Skin of body (tissue), 2 donors: ENCODE measurements around the gene CCDC82. TPM values are rescaled to one million over a fixed set of nuclear protein-coding genes. Genes with fewer than 3 reads are reported as not detected.
"Not testable (repeated sequence)": the region's sequence is repeated elsewhere in the genome, so short reads cannot be mapped to it uniquely, and the experiment has no call there.

Source experiments
- DNase-seq: peaks from one replicate; lab custom pipeline; 2025; lab: John Stamatoyannopoulos, UW
- total RNA-seq: library from RNA; depleted of rRNA; stranded (reverse); fragments of >200 nt; gene quantifications from one replicate; pipeline ENCODE4 v1.2.3, GENCODE V29; 2014

CCDC82 gene
- total RNA-seq = 28.0 TPM

DNA sequence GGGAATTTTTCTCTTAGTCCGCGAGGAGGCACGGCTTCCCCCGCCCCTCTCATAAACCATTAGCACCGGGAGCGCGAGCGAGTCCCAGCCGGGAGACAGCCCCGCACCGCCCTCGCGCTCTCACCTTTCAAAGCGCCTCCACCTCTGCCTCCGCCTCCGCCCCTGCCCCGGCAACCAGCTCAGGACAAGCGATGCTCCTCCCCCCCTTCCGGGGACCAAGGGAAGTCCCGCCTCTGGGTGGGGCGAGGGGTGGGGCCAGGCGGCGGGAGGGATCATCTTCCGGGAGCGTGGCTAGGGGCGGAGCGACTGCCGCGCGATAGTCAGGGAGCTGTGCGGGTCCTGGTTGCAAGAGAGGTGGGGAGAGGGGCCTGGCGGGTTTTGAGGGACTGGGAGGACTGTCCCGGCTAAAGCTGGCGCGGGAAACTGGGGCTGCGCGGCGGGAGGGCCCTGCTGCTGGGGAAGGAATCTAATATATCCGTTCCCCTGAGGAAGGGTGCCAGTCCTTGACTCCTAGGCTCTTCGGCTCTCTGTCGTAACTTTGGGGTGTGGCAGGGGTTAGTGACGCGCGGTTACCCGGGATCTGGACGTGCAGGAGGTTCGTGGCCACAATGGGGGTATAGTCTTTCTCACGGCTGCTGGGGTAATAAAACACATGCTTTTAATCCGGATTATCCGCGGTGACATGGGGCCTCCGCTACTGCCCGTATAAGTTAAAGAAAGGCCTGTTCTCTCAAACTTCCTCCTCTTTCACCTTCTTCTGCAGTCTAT lies at the start of gene CCDC82, which contains the start of gene JRKL:
Gene CCDC82, minus strand, starts transcription at position 193 of the 768 bp plus-strand sequence. CDS start 5,165 bp downstream, outside the sequence.
Gene JRKL, plus strand, starts transcription at position 294 of the 768 bp plus-strand sequence. CDS start 637 bp downstream, outside the sequence.
- peak; percentile 94 for DNase-seq

DNA sequence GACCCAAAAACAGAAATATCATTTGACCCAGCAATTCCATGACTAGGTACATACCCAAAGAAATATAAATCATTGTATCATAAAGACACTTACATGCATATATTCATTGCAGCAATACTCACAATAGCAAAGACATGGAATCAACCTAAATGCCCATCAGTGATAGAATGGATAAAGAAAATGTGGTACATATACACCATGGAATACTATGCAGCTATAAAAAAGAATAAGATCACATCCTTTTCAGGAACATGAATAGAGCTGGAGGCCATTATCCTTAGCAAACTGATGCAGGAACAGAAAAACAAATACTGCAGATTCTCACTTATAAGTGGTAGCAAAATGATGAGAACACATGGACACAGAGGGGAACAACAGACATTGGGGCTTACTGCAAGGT lies 42.9 kb upstream of the CCDC82 start:
- DNase-seq = not testable (repeated sequence)

DNA sequence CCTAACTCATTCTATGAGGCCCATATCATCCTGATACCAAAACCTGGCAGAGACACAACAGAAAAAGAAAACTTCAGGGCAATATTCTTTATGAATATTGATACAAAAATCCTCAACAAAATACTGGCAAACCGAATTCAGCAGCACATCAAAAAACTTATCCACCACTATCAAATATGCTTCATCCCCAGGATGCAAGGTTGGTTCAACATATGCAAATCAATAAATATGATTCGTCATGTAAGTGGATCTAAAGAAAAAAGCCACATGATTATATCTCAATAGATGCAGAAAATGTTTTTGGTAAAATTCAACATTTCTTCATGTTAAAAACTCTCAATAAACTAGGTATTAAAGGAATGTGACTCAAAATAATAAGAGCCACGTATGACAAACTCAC lies 41.0 kb upstream of the CCDC82 start:
- DNase-seq = no peak

DNA sequence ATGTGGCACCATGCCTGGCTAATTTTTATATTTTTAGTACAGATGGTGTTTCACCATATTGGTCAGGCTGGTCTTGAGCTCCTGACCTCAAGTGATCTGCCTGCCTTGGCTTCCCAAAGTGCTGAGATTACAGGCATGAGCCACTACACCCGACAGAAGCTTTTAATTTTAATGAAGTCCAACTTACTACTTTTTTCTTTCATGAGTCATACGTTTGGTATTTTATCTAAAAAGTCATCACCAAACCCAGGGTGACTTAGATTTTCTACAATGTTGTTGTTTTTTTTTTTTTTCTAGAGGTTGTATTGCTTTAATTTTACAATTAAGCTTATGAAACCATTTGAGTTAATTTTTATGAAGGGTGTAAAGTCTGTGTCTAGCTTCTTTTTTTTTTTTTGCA lies 35.0 kb upstream of the CCDC82 start:
- no peak for DNase-seq

DNA sequence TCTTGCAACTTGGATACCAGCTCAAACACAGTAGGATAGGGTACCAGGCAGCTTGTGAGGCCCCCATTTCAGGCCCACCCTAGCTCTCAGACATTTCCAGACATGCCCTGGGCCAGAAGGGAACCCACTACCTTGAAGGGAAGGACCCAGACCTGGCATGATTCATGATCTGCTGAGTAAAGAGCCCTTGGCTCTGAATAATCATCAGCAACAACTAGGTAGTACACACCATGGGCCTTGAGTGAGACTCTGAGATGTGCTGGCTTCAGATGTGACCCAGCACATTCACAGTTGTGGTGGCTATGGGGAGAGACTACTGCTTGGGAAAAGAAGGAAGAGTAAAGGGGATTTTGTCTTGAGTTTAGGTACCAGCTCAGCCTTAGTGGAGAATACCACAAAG lies 23.7 kb upstream of the CCDC82 start:
- DNase-seq = no peak

DNA sequence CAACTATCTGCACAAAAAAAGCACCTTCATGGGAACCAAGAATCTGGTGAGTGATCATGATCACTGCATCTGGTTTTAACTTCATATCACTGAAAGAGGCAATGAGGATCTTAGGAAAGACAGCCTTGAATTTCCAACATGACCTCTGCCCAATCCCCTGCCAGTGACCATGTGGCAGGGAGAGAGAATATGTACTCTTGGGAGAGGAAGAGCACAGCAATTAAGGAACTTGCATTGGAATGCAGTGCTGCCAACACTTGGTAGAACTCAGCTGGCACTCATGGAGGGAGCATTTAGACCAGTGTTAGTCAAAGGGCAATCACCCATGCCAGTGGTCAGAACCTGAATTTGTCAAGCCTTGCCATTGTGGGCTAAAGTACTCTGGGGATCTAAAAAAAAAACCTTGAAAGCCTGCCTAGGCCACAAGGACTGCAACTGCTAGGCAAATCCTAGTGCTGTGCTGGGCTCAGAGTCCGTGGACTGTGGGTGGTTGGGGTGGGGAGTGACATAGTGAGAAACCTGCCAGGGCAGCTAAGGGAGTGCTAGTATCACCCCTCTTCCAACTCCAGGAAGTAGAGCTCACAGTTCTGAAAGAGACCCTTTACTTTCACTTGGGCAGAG lies 23.2 kb upstream of the CCDC82 start:
- no peak for DNase-seq

DNA sequence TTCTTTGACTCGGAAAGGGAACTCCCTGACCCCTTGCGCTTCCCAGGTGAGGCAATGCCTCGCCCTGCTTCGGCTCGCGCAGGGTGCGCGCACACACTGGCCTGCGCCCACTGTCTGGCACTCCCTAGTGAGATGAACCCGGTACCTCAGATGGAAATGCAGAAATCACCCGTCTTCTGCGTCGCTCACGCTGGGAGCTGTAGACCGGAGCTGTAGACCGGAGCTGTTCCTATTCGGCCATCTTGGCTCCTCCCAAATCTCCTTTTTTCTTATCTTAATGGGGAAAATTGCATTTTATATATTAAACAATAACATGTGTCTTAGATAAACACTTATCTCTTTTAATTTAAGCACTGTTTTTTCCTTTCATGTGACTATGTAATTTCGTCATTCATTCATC lies 21.7 kb upstream of the CCDC82 start:
- not testable (repeated sequence) for DNase-seq

DNA sequence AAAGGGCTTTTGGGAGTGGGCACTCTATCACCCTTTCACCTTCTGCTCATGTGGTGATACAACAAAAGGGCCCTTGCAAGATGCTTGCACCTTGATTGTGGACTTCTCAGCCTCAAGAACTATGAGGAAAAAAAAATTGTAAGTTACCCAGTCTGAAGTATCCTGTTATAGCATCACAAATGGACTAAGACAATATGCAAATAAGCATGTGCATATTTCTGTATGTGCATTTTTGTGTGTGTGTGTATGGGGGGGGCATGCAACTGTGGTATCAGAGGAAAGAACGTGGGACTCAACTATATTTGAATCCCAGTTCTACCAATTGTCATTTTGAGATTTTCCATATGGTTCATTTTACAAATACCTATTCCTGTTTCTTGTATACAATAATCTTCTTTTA lies 11.0 kb upstream of the CCDC82 start:
- DNase-seq = no peak

DNA sequence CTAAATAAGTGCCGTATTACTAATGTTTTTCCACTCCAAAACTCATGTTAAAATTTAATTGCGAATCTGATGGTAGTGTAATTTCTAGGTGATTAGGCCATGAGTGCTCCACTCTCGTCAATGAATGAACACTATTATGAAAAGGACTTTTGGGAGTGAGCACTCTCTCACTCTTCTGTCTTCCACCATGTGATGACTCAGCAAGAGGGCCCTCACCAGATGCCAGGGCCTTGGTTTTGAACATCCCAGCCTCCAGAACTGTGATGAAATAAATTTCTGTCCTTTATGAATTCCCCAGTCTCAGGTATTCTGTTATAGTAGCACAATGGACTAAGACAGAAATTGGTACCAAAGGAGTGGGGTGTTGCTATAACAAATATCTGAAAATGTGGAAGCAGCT lies 8.2 kb upstream of the CCDC82 start:
- DNase-seq = no peak

DNA sequence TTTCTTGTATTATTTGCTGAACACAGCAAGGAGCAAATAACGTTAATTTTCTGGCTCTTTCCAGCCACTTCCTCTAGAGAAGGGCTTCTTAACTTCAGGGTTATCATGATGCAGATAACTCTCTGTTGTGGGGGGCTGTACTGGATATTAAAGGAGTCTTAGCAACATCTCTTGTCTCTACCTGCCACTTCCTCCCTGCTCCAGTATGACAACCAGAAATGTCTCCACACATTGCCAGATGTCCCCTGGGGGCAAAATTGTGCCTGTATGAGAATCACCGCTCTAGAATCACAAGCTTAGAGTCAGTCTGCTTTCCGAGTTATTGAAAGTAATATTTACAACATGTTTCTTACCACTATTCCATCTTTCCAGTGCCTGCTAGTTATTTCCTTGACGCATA lies 6.9 kb upstream of the CCDC82 start:
- DNase-seq = no peak

DNA sequence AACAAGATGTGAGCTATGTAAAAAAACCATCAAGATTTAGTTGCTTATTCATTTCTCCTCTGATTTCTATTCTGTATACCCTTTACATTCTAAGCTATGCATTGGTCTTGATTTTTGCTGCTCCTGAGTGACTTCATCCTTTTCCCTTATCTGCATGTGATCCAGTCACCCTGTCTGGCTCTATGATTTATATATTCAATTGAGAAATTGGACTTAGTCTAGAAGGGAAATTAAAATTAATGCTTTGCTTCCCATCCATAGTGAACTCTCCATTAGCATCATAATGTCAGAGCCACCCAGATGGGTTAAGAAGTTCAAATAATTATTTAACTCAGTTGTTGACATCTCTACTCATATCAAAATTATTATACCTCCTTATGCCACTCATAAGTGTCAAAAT lies 5.1 kb upstream of the CCDC82 start:
- no peak for DNase-seq

DNA sequence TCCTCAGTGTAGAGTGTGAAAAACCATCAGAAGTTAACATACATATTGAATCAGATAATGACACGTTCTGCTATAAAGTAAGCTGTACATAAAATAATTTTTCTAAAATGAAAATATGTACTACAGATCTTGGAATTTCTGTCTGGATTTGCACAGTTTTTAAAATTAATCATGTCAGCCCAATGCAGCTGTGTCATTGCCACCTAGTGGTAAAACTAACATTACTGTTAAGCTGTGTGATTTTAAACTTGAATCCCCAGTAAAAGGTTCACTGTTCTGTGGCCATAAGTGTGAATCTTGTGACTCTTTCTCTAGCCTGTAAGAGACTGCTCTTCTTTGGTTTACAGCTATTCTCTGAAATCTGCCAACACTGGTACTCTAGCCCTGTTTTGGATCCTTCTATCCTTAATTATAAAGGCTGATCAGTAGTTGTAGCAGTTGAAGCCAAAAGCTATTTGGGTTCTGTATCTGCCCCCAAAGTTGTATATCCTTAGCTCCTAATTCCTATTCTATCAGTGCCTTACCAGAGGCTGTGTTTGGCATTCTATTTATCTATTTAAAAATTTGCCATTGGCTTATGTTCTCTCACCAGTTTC lies 4.1 kb upstream of the CCDC82 start:
- peak; percentile 15 for DNase-seq

DNA sequence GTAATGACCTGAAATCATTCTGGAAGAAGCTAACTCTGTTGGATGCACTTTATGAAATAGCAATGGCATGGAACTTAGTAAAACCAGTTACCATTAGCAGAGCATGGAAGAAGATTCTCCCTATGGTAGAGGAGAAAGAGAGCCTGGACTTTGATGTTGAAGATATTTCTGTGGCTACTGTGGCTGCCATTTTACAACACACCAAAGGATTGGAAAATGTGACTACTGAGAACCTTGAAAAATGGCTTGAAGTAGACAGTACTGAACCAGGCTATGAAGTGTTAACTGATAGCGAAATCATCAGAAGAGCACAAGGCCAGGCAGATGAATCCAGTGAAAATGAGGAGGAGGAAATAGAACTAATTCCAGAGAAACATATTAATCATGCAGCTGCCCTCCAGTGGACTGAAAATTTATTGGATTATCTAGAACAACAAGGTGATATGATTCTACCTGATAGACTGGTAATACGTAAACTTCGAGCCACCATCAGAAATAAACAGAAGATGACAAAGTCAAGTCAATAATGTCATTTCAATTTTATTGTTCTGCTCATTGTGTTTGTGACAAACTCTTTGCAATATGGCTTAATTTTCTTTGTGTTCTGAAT lies 2.1 kb upstream of the CCDC82 start:
- DNase-seq = no peak

DNA sequence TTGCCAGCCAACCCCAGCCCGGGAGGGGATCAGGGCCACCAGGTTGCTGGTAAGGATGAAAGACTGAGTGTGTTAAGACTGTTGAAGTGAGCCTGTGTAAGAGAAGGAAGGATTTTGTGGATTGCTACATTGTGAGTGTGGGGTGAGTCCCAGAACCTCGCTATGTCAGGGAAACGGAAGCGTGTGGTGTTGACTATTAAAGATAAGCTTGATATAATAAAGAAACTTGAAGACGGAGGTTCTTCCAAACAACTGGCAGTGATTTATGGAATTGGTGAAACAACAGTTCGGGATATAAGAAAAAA lies 728 bp upstream of the CCDC82 start:
- DNase-seq = peak; percentile 40

DNA sequence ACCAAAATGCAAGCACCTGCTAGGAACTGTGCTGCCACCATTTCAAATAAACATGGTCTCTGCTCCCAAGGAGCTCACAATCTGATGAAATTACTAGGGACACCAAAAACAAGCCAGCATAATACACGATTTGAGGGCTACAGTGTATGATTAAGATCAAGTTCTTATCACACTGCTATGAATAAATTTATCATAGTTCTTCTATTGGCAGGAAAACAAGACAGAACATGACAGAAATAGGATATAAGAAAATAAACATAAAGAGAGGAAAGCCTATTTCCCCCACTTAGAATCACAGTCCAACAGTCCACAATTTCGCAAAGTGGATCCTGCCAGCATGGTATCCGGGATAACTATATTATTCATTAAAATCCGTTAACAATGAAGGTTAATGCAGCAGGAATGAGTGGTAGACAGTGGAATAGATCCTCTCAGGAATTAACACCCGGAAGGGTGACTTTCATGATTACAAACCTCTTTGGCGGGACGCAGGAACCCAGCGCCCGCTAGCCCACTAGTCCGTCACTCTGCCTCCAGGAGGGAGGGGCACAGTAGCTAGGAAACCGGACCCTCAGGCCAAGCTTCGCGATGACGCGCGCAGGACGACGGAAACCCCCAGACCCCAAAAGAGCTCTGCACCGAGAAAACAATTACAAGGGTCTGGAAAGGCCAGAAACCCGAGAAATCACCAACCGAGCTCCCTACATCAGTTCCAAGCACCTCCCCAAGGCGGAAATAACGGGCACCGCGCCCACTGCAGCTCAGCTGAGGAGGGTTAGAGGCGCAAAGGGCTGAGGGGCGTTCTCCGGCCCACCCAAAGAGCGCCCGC lies 607 bp downstream of the CCDC82 start:
- peak; percentile 67 for DNase-seq

DNA sequence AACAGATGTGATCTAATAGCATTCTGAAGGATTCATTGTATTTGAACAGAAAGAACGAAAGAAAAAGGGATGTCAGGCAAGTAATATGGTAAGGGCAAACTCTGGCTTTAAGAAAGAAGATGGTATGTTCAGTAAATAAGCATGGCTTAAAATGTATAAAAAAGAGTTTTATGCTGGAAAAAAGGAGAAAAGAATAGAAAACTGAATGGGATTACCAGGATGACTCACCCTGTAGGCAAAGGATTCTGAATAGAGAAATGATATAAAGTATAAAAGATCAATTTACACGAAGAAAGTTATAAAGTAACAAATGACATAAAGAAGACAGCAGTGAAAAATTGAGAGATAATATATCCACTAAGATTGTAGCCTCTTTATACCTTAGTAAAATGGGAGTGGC lies 4.5 kb downstream of the CCDC82 start:
- DNase-seq = no peak

DNA sequence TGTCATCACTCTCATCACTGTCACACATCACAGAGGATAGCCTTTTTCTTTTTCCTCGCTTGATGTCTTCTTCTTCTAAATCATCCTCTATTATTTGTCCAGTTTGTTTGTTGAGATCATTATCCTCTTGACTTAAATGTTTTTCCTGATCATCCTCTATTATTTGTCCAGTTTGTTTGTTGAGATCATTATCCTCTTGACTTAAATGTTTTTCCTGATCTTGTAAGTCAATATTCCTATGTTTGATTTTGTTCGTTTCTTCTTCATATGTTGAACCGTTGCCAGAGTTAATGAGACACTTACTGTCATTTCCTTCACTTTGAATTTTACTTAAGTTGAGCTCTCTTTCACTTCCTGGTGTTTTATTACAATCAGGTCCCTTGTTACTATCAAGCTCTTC lies 5.6 kb downstream of the CCDC82 start:
- DNase-seq = no peak

DNA sequence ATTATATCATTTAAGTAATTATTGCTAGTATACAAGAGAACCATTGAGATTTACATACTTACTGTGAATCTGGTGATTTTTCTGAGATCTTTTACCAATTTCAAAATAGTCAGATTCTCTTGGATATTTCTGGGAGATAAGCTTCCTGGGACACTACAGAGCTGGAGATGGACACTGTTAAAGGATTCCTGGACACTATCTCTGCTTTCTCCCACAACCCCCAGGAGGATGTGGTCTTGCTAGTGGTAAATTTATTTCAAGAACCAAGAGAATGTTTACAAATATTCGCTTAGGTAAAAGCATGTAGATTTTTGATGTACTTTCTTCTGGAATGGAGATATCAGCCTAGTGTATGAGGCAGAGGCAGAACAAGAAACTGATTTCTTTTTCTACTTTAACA lies 12.9 kb downstream of the CCDC82 start:
- no peak for DNase-seq

DNA sequence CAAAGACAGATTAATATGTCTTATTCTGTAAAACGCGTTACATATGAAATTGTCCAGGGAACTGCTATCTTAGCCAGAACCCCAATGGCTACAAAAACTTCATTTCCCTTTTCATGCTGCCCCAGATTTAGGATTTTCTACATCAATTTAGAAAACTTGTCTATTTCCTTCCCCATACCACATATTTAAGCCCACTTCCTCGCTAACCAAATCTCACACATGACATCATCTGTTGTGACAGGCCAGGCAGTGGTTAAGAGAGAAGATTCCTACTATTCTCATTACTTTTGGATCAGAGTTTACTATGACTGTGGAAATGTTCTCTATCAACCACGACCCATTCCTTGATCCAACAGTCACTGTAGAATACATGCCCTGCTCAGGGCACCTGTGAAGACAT lies 15.9 kb downstream of the CCDC82 start:
- no peak for DNase-seq

DNA sequence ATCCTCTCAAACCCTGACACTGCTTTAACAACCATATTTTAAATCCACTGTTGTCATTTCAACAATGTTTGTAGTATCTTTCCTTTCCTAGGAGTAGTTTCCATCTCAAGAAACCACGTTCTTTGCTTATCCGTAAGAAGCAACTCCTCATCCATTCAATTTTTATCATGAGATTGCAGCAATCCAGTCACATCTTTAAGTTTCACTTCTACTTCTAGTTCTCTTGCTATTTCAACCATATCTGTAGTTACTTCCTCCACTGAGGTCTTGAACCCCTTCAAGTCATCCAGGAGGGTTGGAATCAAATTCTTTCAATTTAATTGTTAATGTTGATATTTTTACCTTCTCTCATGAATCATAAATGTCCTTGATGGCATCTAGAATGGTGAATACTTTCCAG lies 22.4 kb downstream of the CCDC82 start:
- DNase-seq = no peak

DNA sequence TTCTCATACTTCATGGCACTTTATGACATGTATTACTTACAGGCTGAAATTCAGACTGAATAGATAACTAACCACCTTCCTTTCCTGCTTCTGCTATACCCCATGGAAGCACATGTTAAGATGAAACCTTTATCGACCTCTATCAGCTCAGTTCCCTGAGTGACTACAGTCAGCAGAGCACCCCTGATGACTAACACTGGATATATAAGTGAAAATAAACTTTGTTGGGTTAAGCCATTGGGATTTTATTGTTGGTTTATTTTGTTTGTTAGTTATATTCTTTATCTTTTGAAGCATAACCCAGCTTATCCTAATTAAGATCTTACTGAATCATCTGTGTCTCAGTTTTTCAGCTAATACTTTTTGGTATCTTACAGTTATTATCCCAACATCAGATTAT lies 23.7 kb downstream of the CCDC82 start:
- DNase-seq = no peak

DNA sequence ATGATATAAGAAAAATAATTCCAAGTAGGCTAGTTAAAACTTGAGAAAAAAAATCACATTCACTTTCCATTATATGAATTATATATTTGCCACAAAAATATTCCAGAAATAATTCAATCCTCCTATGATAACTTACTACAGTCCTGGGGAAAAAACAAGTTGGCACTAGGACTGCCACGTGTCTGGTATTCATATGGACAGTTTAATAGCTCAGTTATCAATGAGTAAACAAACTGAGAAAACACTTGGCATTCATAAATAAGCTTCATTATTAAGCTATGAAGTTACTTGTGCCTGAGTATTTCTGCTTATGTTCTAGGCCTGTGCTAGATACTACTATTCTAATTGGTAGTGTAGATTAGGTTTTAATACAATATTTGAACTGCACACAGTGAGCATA lies 24.2 kb downstream of the CCDC82 start:
- no peak for DNase-seq
